CD4-positive, alpha-beta T cell (primary cell): ENCODE results near the gene LAMA3. TPM values are rescaled to one million over a fixed set of nuclear protein-coding genes. Genes with fewer than 3 reads are reported as not detected.
"Not testable (repeated sequence)": the region's sequence is repeated elsewhere in the genome, so short reads cannot be mapped to it uniquely, and the experiment has no call there.

ENCODE experiments used
- ATAC-seq: fragments of 200-7000 bp; cut with Tn5 transposase; one replicate; pipeline ENCODE4 v1.10.0; 2022; ENCODE audit warnings: mild to moderate bottlenecking; ENCODE audit not compliant: poor library complexity
- CTCF ChIA-PET: fragments of 350-600 bp; sonication (Branson Sonifier 250); formaldehyde crosslinking; loops from one replicate; lab custom pipeline; 2021; ENCODE audit warnings: antibody characterized with exemption, inconsistent platforms; lab: Charles Lee
- POLR2A ChIA-PET: fragments of 350-600 bp; sonication (Branson Sonifier 250); formaldehyde crosslinking; loops from one replicate; lab custom pipeline; 2021; ENCODE audit warnings: antibody characterized with exemption, inconsistent platforms; lab: Charles Lee
- DNase-seq, 14 experiments: peaks; one replicate each; pipeline ENCODE4 v3.0.0-alpha.2; 2013 to 2020; ENCODE audit warnings: mixed read lengths in 2 of 14
- H3K27ac ChIP-seq, 2 donors: one replicate each; pipeline versions ENCODE4 v1.5.1 to v1.7.0; 2013; ENCODE audit warnings: low read length in 2 of 2, low read depth in 1 of 2, mild to moderate bottlenecking in 1 of 2
- H3K27me3 ChIP-seq, 2 experiments: 1 replicate in 1 of 2; 2 replicates in 1 of 2; pipeline versions ENCODE4 v1.6.1 to v1.7.0; 2013; ENCODE audit warnings: low read length in 2 of 2, control low read depth in 1 of 2, mild to moderate bottlenecking in 1 of 2, moderate library complexity in 1 of 2; ENCODE audit not compliant: insufficient read depth in 2 of 2, control insufficient read depth in 1 of 2
- H3K36me3 ChIP-seq: one replicate; pipeline ENCODE4 v1.6.1; 2013; ENCODE audit warnings: low read length, control low read depth; ENCODE audit not compliant: insufficient read depth
- H3K4me1 ChIP-seq: one replicate; pipeline ENCODE4 v1.6.1; 2013; ENCODE audit warnings: low read length, control low read depth; ENCODE audit not compliant: insufficient read depth
- H3K4me3 ChIP-seq: one replicate; pipeline ENCODE4 v1.5.1; 2013; ENCODE audit warnings: mild to moderate bottlenecking, low read length, moderate library complexity
- H3K9me3 ChIP-seq, 2 experiments: 1 replicate in 1 of 2; 2 replicates in 1 of 2; pipeline versions ENCODE4 v1.6.1 to v1.7.0; 2013; ENCODE audit warnings: low read length in 2 of 2, mild to moderate bottlenecking in 2 of 2, control low read depth in 1 of 2, moderate library complexity in 1 of 2; ENCODE audit not compliant: control insufficient read depth in 1 of 2, insufficient read depth in 1 of 2
- H3K27ac Mint-ChIP-seq: one replicate; pipeline ENCODE4 v1.8.0; 2020; ENCODE audit warnings: mixed read lengths
- H3K27me3 Mint-ChIP-seq: one replicate; pipeline ENCODE4 v1.8.0; 2021; ENCODE audit warnings: mixed read lengths
- H3K36me3 Mint-ChIP-seq: one replicate; pipeline ENCODE4 v1.8.0; 2021; ENCODE audit warnings: low read depth, mixed read lengths
- H3K4me1 Mint-ChIP-seq: one replicate; pipeline ENCODE4 v1.8.0; 2021; ENCODE audit warnings: low read depth, mixed read lengths
- H3K4me3 Mint-ChIP-seq: one replicate; pipeline ENCODE4 v1.8.0; 2020; ENCODE audit warnings: mild to moderate bottlenecking, mixed read lengths
- H3K9me3 Mint-ChIP-seq: one replicate; pipeline ENCODE4 v1.8.0; 2020; ENCODE audit warnings: mixed read lengths
- intact Hi-C, 2 experiments: fragments of 100-400 bp; cut with DNase I in 1 of 2; cut with micrococcal nuclease in 1 of 2; formaldehyde crosslinking; loops; one replicate each; pipeline versions ENCODE4 v1.15.1 to v1.9.0; 2023 to 2025; cut with DNase I, micrococcal nuclease
- total RNA-seq, 174 experiments: library from RNA in 2 of 174; stranded (reverse) in 2 of 174; gene quantifications; one replicate each; pipeline ENCODE4 v1.2.3 and lab custom pipeline; 2021 to 2026
- TF ChIP-seq, protein P1 (sequence below): fragments of 200-600 bp; IDR thresholded peaks from one replicate; pipeline ENCODE4 v1.8.0; 2022; ENCODE audit warnings: antibody characterized with exemption, mild to moderate bottlenecking

The LAMA3 gene
- total RNA-seq, 2 experiments from 2014 or later: 0.19 TPM; not detected in 1

DNA sequence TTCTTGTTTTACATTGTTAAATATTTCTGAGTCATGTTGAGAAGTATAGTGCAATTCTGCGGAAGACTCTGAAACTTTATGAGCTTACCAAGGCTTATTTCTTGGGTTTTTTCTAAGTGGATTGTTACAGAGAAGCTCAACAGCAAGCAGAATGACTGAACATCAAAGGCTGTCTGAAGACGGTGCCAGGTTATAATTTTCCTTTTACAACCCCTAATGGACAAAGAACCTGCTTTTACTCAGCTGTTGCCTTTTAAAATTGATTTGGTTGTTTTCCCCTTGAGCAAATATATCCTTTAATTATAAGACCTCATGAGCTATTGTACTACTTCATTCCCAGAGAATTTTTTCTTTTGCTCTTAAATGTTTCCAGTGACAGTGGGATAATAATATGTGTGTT, 41.6 kb downstream of the LAMA3 start:
- H3K36me3 Mint-ChIP-seq: no peaks in the 10 kb centered on the region
- Histone ChIP-seq H3K9me3 (no peaks in the 10 kb centered on the region), H3K4me3 (no peak overlapping the region), H3K4me1 (no peaks in the 10 kb centered on the region), H3K27ac (no peak overlapping the region), H3K27me3 (no peaks in the 10 kb centered on the region), H3K36me3 (no peaks in the 10 kb centered on the region)
- H3K4me3 Mint-ChIP-seq: no peak overlapping the region
- no peak overlapping the region for H3K27ac Mint-ChIP-seq
- peaks cover 9% of the 10 kb centered on the region for H3K4me1 Mint-ChIP-seq
- intact Hi-C loops: no loop called here
- no peaks in the 10 kb centered on the region for H3K9me3 Mint-ChIP-seq
- TF ChIP-seq, protein P1, sequence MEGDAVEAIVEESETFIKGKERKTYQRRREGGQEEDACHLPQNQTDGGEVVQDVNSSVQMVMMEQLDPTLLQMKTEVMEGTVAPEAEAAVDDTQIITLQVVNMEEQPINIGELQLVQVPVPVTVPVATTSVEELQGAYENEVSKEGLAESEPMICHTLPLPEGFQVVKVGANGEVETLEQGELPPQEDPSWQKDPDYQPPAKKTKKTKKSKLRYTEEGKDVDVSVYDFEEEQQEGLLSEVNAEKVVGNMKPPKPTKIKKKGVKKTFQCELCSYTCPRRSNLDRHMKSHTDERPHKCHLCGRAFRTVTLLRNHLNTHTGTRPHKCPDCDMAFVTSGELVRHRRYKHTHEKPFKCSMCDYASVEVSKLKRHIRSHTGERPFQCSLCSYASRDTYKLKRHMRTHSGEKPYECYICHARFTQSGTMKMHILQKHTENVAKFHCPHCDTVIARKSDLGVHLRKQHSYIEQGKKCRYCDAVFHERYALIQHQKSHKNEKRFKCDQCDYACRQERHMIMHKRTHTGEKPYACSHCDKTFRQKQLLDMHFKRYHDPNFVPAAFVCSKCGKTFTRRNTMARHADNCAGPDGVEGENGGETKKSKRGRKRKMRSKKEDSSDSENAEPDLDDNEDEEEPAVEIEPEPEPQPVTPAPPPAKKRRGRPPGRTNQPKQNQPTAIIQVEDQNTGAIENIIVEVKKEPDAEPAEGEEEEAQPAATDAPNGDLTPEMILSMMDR: no peak
- H3K27me3 Mint-ChIP-seq: no peaks in the 10 kb centered on the region
- CTCF ChIA-PET: no interaction called here
- no peak for DNase-seq
- no peak for ATAC-seq
- POLR2A ChIA-PET: no interaction called here

- no peaks in the 10 kb centered on the region for H3K27me3 Mint-ChIP-seq
- ChIA-PET CTCF (no interaction called here), POLR2A (no interaction called here)
- H3K9me3 ChIP-seq: no peaks in the 10 kb centered on the region
- no peaks in the 10 kb centered on the region for H3K36me3 Mint-ChIP-seq
- no peaks in the 10 kb centered on the region for H3K36me3 ChIP-seq
- no peak overlapping the region for H3K4me3 ChIP-seq
- peaks cover 15% of the 10 kb centered on the region for H3K4me1 Mint-ChIP-seq
- no peak overlapping the region for H3K27ac ChIP-seq
- H3K4me3 Mint-ChIP-seq: no peak overlapping the region
- intact Hi-C loops: no loop called here
- H3K9me3 Mint-ChIP-seq: no peaks in the 10 kb centered on the region
- H3K4me1 ChIP-seq: no peaks in the 10 kb centered on the region
- no peaks in the 10 kb centered on the region for H3K27me3 ChIP-seq
- TF ChIP-seq, protein P1: no peak
- H3K27ac Mint-ChIP-seq: no peak overlapping the region
- no peak for DNase-seq
- ATAC-seq: no peak
These were observed 42.6 kb downstream of the LAMA3 start for GRCh38 chr18:23731861-23732260.

DNA sequence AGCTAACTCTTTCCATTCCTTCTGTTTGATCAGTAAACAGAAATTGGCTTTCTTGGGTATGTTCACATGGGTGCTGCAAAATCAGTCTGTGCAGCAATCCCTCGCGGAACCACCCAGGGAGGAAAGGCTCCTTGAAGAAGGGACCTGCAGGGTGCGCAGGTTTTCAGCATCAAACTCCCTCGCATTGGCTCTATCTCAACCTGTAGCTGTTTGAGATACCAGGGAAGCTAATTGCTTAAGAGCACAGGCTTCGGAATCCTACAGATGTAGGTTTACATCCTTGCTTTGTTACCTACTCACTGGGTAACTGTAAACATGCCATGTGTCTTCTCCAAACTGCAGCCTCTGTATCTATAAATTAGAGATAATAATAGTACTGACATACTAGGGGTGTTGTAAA, 43.2 kb downstream of the LAMA3 start:
- H3K27ac Mint-ChIP-seq: no peak overlapping the region
- TF ChIP-seq, protein P1: no peak

GRCh38 chr18:23733265-23733664, 44.0 kb downstream of the LAMA3 start:
- H3K27me3 Mint-ChIP-seq, POLR2A ChIA-PET, H3K36me3 ChIP-seq, intact Hi-C loops, H3K9me3 ChIP-seq, H3K27ac Mint-ChIP-seq, DNase-seq, CTCF ChIA-PET, H3K4me1 ChIP-seq, H3K4me3 ChIP-seq, H3K36me3 Mint-ChIP-seq, H3K27ac ChIP-seq, H3K27me3 ChIP-seq, H3K9me3 Mint-ChIP-seq, ATAC-seq, H3K4me3 Mint-ChIP-seq: not testable (repeated sequence)
- peaks cover 29% of the 10 kb centered on the region for H3K4me1 Mint-ChIP-seq

More for the DNA sequence above, 43.2 kb downstream of the LAMA3 start:
- no peaks in the 10 kb centered on the region for H3K36me3 Mint-ChIP-seq
- H3K4me1 Mint-ChIP-seq: peaks cover 21% of the 10 kb centered on the region
- Histone ChIP-seq H3K4me1 (no peaks in the 10 kb centered on the region), H3K27ac (no peak overlapping the region), H3K4me3 (no peak overlapping the region), H3K36me3 (no peaks in the 10 kb centered on the region), H3K27me3 (no peaks in the 10 kb centered on the region), H3K9me3 (no peaks in the 10 kb centered on the region)
- POLR2A ChIA-PET: no interaction called here
- no peak for DNase-seq
- no peaks in the 10 kb centered on the region for H3K9me3 Mint-ChIP-seq
- no peak overlapping the region for H3K4me3 Mint-ChIP-seq
- ATAC-seq: no peak
- CTCF ChIA-PET: no interaction called here
- H3K27me3 Mint-ChIP-seq: no peaks in the 10 kb centered on the region
- intact Hi-C loops: no loop called here
